B cell (primary cell): ENCODE data around the gene PCDH9. TPM values are rescaled to one million over a fixed set of nuclear protein-coding genes. Genes with fewer than 3 reads are reported as not detected.

ENCODE experiments used
- ATAC-seq: fragments of 200-7000 bp; cut with Tn5 transposase; one replicate; pipeline ENCODE4 v1.10.0; 2021; ENCODE audit warnings: low read depth, mild to moderate bottlenecking, moderate number of reproducible peaks, moderate library complexity
- CTCF ChIA-PET: fragments of 350-600 bp; sonication (Branson Sonifier 250); formaldehyde crosslinking; loops from one replicate; lab custom pipeline; 2021; ENCODE audit warnings: antibody characterized with exemption, inconsistent platforms; lab: Charles Lee
- POLR2A ChIA-PET: fragments of 350-600 bp; sonication (Branson Sonifier 250); formaldehyde crosslinking; loops from one replicate; lab custom pipeline; 2021; ENCODE audit warnings: antibody characterized with exemption; lab: Charles Lee
- DNase-seq: peaks from one replicate; pipeline ENCODE4 v3.0.0; 2013
- H2AFZ ChIP-seq: 2 replicates; pipeline ENCODE4 v1.6.1; 2012; ENCODE audit warnings: mild to moderate bottlenecking, low read depth, low read length; ENCODE audit not compliant: insufficient read depth, poor library complexity, severe bottlenecking
- H3K27ac ChIP-seq, 2 donors: 1 replicate in 1 of 2; 2 replicates in 1 of 2; pipeline ENCODE4 v1.5.1; 2012 to 2013; ENCODE audit warnings: low read length in 2 of 2, mild to moderate bottlenecking in 2 of 2, moderate library complexity in 1 of 2
- H3K27me3 ChIP-seq, 4 experiments: fragments of 200-600 bp in 1 of 4; sonication (generic) in 1 of 4; replicated peaks in 1 of 4; 1 replicate in 2 of 4; 2 replicates in 2 of 4; pipeline versions ENCODE4 v1.6.1 to v1.7.0; 2013 to 2016; ENCODE audit warnings: low read length in 3 of 4, mild to moderate bottlenecking in 2 of 4, mixed read lengths in 1 of 4, moderate library complexity in 1 of 4; ENCODE audit not compliant: insufficient read depth in 4 of 4, control insufficient read depth in 3 of 4; ENCODE audit errors: control extremely low read depth in 1 of 4
- H3K36me3 ChIP-seq, 2 experiments: replicated peaks in 1 of 2; 1 replicate in 1 of 2; 2 replicates in 1 of 2; pipeline versions ENCODE4 v1.6.1 to v1.7.1; 2013; ENCODE audit warnings: low read length in 1 of 2; ENCODE audit not compliant: insufficient read depth in 2 of 2, control insufficient read depth in 1 of 2; ENCODE audit errors: control extremely low read depth in 1 of 2, extremely low read depth in 1 of 2
- H3K4me1 ChIP-seq, 2 donors: fragments of 200-600 bp in 1 of 2; sonication (generic) in 1 of 2; 1 replicate in 1 of 2; 2 replicates in 1 of 2; pipeline versions ENCODE4 v1.5.1 to v1.6.1; 2013 to 2017; ENCODE audit warnings: low read length in 2 of 2; ENCODE audit not compliant: control insufficient read depth in 2 of 2, insufficient read depth in 2 of 2
- H3K4me2 ChIP-seq: replicated peaks from 2 replicates; pipeline ENCODE3; 2012; ENCODE audit warnings: mild to moderate bottlenecking, low read depth, low read length; ENCODE audit not compliant: poor library complexity, severe bottlenecking
- H3K4me3 ChIP-seq, 5 experiments: fragments of 200-600 bp in 1 of 5; sonication (generic) in 1 of 5; 1 replicate in 3 of 5; 2 replicates in 2 of 5; pipeline versions ENCODE4 v1.5.1 to v1.7.0; 2011 to 2016; ENCODE audit warnings: low read length in 4 of 5, mild to moderate bottlenecking in 4 of 5, low read depth in 2 of 5, control low read depth in 1 of 5, moderate library complexity in 1 of 5; ENCODE audit not compliant: insufficient read depth in 1 of 5; ENCODE audit errors: control extremely low read depth in 1 of 5, extremely low read depth in 1 of 5
- H3K79me2 ChIP-seq: fragments of 200-600 bp; sonication (generic); one replicate; pipeline ENCODE4 v1.6.0; 2016; ENCODE audit warnings: low read length; ENCODE audit not compliant: control insufficient read depth, insufficient read depth
- H3K9ac ChIP-seq: fragments of 200-600 bp; sonication (generic); 2 replicates; pipeline ENCODE4 v1.6.1; 2017; ENCODE audit warnings: mild to moderate bottlenecking, low read length, moderate library complexity
- H3K9me3 ChIP-seq, 3 donors: one replicate each; pipeline versions ENCODE4 v1.6.1 to v1.7.1; 2013; ENCODE audit warnings: low read length in 2 of 3; ENCODE audit not compliant: control insufficient read depth in 2 of 3, insufficient read depth in 1 of 3; ENCODE audit errors: control extremely low read depth in 1 of 3
- H4K20me1 ChIP-seq: 2 replicates; pipeline ENCODE4 v1.6.0; 2012; ENCODE audit warnings: mild to moderate bottlenecking, low read length; ENCODE audit not compliant: insufficient read depth, control insufficient read depth, poor library complexity, severe bottlenecking
- H3K27ac Mint-ChIP-seq: one replicate; pipeline ENCODE4 v1.8.0; 2021; ENCODE audit warnings: mixed read lengths
- H3K27me3 Mint-ChIP-seq: one replicate; pipeline ENCODE4 v1.8.0; 2021; ENCODE audit warnings: mixed read lengths
- H3K4me1 Mint-ChIP-seq: one replicate; pipeline ENCODE4 v1.8.0; 2021; ENCODE audit warnings: mixed read lengths
- H3K4me3 Mint-ChIP-seq: one replicate; pipeline ENCODE4 v1.8.0; 2021; ENCODE audit warnings: mixed read lengths
- H3K9me3 Mint-ChIP-seq: one replicate; pipeline ENCODE4 v1.8.0; 2022; ENCODE audit warnings: mixed read lengths; ENCODE audit not compliant: insufficient read depth
- EZH2 ChIP-seq: IDR thresholded peaks from 2 replicates; pipeline ENCODE4 v1.6.1; 2012; ENCODE audit warnings: borderline replicate concordance, low read depth, mild to moderate bottlenecking, moderate library complexity, low read length; ENCODE audit not compliant: insufficient read depth, poor library complexity, severe bottlenecking
- WGBS: methylation state at CpG from one replicate; pipeline ENCODE4 v1.1.5; 2013; ENCODE audit warnings: missing lambda C conversion rate; ENCODE audit not compliant: insufficient coverage; 5-methylcytosine and 5-hydroxymethylcytosine counted together
- intact Hi-C: fragments of 100-400 bp; cut with micrococcal nuclease; formaldehyde crosslinking; loops from one replicate; pipeline ENCODE4 v1.10.0; 2022
- polyA plus RNA-seq: library from polyadenylated mRNA; depleted of rRNA; stranded (reverse); fragments of >200 nt; gene quantifications from 2 replicates; pipeline ENCODE4 v1.2.3, GENCODE V29; 2012
- total RNA-seq, 2 donors: library from RNA; stranded (reverse); fragments of 120-200 nt in 1 of 2; gene quantifications; 1 replicate in 1 of 2; 2 replicates in 1 of 2; pipeline versions ENCODE4 v1.2.3 to v1.2.4, GENCODE V29; 2013 to 2022
- TF ChIP-seq, protein P1 (sequence below): fragments of 200-600 bp; IDR thresholded peaks from one replicate; pipeline ENCODE4 v1.8.0; 2022; ENCODE audit warnings: antibody characterized with exemption, mild to moderate bottlenecking

The PCDH9 gene
- total and polyA plus RNA-seq, 2 donors (not counting 1 experiment from before 2014, with no cell fraction given): 13.1 to 21.8 TPM

DNA sequence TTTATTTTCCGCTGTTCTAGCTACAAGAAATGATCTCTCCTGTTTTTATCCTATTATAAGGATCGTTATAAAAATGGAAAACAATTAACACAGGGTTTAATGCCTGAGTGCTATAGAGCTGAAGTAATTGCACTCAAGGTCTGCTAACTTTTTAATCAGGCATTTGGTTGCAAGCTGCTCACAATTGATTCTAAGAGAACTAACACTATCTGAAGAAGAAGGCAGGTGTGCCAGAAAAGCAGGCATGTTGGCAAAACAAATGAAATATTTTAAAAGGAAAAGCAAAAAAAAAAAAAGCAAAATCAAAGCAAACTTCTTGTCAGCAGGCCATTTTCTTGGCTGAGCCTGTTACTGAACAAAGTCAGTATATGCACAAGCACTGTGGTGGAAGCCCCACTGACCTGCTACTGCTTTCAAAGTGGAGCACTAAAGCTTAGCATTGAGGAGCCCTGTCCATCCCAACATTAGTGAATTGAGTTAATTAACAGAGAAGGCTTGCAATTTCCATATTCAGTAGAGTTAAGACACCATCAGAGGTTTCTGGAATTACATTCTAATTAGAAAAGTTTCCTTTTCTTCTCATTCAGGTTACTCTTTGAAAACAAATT lies 574.2 kb downstream of the PCDH9 start:
- POLR2A ChIA-PET: no interaction called here

More for the DNA sequence above, 574.2 kb downstream of the PCDH9 start:
- WGBS: no CpG with 5 or more reads among the region's 2 CpGs
- Mint-ChIP-seq H3K27ac (peak overlapping the region; percentile 10), H3K9me3 (no peaks in the 10 kb centered on the region), H3K27me3 (no peaks in the 10 kb centered on the region), H3K4me1 (peaks cover 37% of the 10 kb centered on the region), H3K4me3 (no peak overlapping the region)
- no peak overlapping the region for H3K27ac ChIP-seq
- H3K4me2 ChIP-seq: peak overlapping the region; percentile 41
- H3K4me3 ChIP-seq: no peak overlapping the region
- no peaks in the 10 kb centered on the region for H3K36me3 ChIP-seq
- no peaks in the 10 kb centered on the region for H4K20me1 ChIP-seq
- H3K79me2 ChIP-seq: no peaks in the 10 kb centered on the region
- no peaks in the 10 kb centered on the region for H3K9me3 ChIP-seq
- CTCF ChIA-PET: interaction anchor here (1.5 kb wide), 1 partner anchor 37 kb away, joined by 4 read pairs; no protein-coding TSS in a partner anchor
- H3K27me3 ChIP-seq: no peaks in the 10 kb centered on the region
- peak overlapping the region; percentile 45 for H2AFZ ChIP-seq
- DNase-seq: no peak
- H3K9ac ChIP-seq: no peak overlapping the region
- ATAC-seq: no peak
- TF ChIP-seq, protein P1, sequence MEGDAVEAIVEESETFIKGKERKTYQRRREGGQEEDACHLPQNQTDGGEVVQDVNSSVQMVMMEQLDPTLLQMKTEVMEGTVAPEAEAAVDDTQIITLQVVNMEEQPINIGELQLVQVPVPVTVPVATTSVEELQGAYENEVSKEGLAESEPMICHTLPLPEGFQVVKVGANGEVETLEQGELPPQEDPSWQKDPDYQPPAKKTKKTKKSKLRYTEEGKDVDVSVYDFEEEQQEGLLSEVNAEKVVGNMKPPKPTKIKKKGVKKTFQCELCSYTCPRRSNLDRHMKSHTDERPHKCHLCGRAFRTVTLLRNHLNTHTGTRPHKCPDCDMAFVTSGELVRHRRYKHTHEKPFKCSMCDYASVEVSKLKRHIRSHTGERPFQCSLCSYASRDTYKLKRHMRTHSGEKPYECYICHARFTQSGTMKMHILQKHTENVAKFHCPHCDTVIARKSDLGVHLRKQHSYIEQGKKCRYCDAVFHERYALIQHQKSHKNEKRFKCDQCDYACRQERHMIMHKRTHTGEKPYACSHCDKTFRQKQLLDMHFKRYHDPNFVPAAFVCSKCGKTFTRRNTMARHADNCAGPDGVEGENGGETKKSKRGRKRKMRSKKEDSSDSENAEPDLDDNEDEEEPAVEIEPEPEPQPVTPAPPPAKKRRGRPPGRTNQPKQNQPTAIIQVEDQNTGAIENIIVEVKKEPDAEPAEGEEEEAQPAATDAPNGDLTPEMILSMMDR: no peak
- no peak for TF ChIP-seq EZH2
- intact Hi-C loops: loop anchor here (10.0 kb wide), 1 partner anchor 339 kb away; no protein-coding TSS in a partner anchor
- H3K4me1 ChIP-seq: peaks cover 30 to 40% of the 10 kb centered on the region in 2 donors
